Measurements from ENCODE around the gene CAPN13. TPM values are rescaled to one million over a fixed set of nuclear protein-coding genes. Genes with fewer than 3 reads are reported as not detected.

The CAPN13 gene
- total RNA-seq, 1 experiment from 2014 or later: 5.7 TPM

GRCh38 chr2:30781961-30782533 lies 25.2 kb downstream of the CAPN13 start:
- Histone ChIP-seq H4K91ac (ENCODE audit: insufficient read length, low read depth, low read length) (no peak overlapping the region), H3K9ac (ENCODE audit: extremely low read depth, insufficient read length, low read length) (no peak overlapping the region), H2AK5ac (ENCODE audit: insufficient read length, low read length) (no peak overlapping the region), H4K8ac (replicated peaks; ENCODE audit: insufficient read length, low read depth, low read length) (no peak overlapping the region), H2BK15ac (ENCODE audit: low read depth, low read length) (no peak overlapping the region), H3K23me2 (ENCODE audit: insufficient read length, low read depth, low read length, poor library complexity, severe bottlenecking) (no peaks in the 10 kb centered on the region), H3K79me2 (ENCODE audit: insufficient read depth, low read length) (no peaks in the 10 kb centered on the region), H3T11ph (ENCODE audit: low read length) (no peak overlapping the region), H3K27ac (ENCODE audit: insufficient read length, low read depth, low read length) (no peak overlapping the region), H2BK5ac (ENCODE audit: insufficient read length, low read length) (no peak overlapping the region), H3K4me2 (ENCODE audit: insufficient read depth, insufficient read length, low read length) (no peak overlapping the region), H3K27me3 (ENCODE audit: insufficient read depth, low read length) (no peaks in the 10 kb centered on the region), H2AFZ (ENCODE audit: low read length) (no peak overlapping the region), H3K4me1 (ENCODE audit: insufficient read depth, low read length) (no peaks in the 10 kb centered on the region), H2BK20ac (ENCODE audit: low read depth, low read length, poor library complexity, severe bottlenecking) (no peak overlapping the region), H2BK12ac (ENCODE audit: insufficient read length, low read depth, low read length) (no peak overlapping the region), H4K5ac (ENCODE audit: insufficient read length, low read depth, low read length) (no peak overlapping the region), H3K79me1 (ENCODE audit: insufficient read depth, low read depth, low read length, poor library complexity, severe bottlenecking) (no peaks in the 10 kb centered on the region), H2BK120ac (ENCODE audit: low read depth, low read length, poor library complexity, severe bottlenecking) (no peak overlapping the region), H3K9me3 (ENCODE audit: control insufficient read depth, low read depth, low read length) (no peaks in the 10 kb centered on the region), H4K20me1 (ENCODE audit: control insufficient read depth, insufficient read depth, insufficient read length) (no peaks in the 10 kb centered on the region), H3K14ac (ENCODE audit: insufficient read depth, low read length) (no peak overlapping the region), H3K18ac (ENCODE audit: insufficient read length, low read depth, low read length) (no peak overlapping the region), H3K56ac (ENCODE audit: insufficient read length, low read depth, low read length) (no peak overlapping the region), H3K4ac (ENCODE audit: low read depth, low read length) (no peak overlapping the region), H3K23ac (ENCODE audit: insufficient read length, low read depth, low read length) (no peak overlapping the region)
- Mint-ChIP-seq H3K4me1 (no peaks in the 10 kb centered on the region), H3K27ac (no peak overlapping the region), H3K36me3 (ENCODE audit: insufficient read depth in 1 of 3, low read depth in 3 of 3) (no peaks in the 10 kb centered on the region), H3K9me3 (no peaks in the 10 kb centered on the region), H3K27me3 (ENCODE audit: low read depth) (no peaks in the 10 kb centered on the region), H3K4me3 (no peak overlapping the region; a peak in 1 of 5 replicates)
- no peak for TF ChIP-seq CTCF (conservative IDR thresholded peaks at IDR 0.05)
- no peak for DNase-seq
- WGBS (ENCODE audit: extremely low coverage, insufficient read length, low lambda C conversion rate): no CpG with 5 or more reads among the region's 7 CpGs
